M059J (cell line): Measurements from ENCODE around the gene RDM1. TPM values are rescaled to one million over a fixed set of nuclear protein-coding genes. Genes with fewer than 3 reads are reported as not detected.

Source experiments
- DNase-seq: peaks from one replicate; pipeline ENCODE4 v3.0.0-alpha.2; 2012; ENCODE audit warnings: low read depth
- total RNA-seq: library from RNA; depleted of rRNA; stranded (reverse); fragments of >200 nt; shearing (Covaris generic); gene quantifications from 2 replicates; pipeline ENCODE4 v1.2.3, GENCODE V29; 2014

Gene RDM1
- total RNA-seq, 1 experiment from 2014 or later = 4.9 TPM

- peak; percentile 65 for DNase-seq
Observed at GRCh38 chr17:35934760-35935159, 4.2 kb upstream of the RDM1 start.

- DNase-seq = peak; percentile 30
Observed at GRCh38 chr17:35932586-35932985, 2.0 kb upstream of the RDM1 start.

- peak; percentile 77 for DNase-seq
Observed at GRCh38 chr17:35931794-35932425, 1.3 kb upstream of the RDM1 start.

- DNase-seq = no peak
Observed at GRCh38 chr17:35927714-35928113, 2.9 kb downstream of the RDM1 start.

- no peak for DNase-seq
Observed at GRCh38 chr17:35923609-35924114, 6.9 kb downstream of the RDM1 start.

GRCh38 chr17:35920229-35920628, 10.3 kb downstream of the RDM1 start:
- no peak for DNase-seq

GRCh38 chr17:35918665-35919064, 11.9 kb downstream of the RDM1 start:
- DNase-seq = no peak

- no peak for DNase-seq
Observed at GRCh38 chr17:35917519-35918213, 12.9 kb downstream of the RDM1 start.

GRCh38 chr17:35915153-35915964, 15.2 kb downstream of the RDM1 start:
- no peak for DNase-seq

GRCh38 chr17:35914354-35914753, 16.2 kb downstream of the RDM1 start:
- no peak for DNase-seq

GRCh38 chr17:35913609-35914008, 17.0 kb downstream of the RDM1 start:
- DNase-seq = no peak

GRCh38 chr17:35912942-35913341, 17.6 kb downstream of the RDM1 start:
- no peak for DNase-seq

GRCh38 chr17:35912339-35912912, 18.1 kb downstream of the RDM1 start:
- DNase-seq = no peak

GRCh38 chr17:35909408-35909807, 21.2 kb downstream of the RDM1 start:
- DNase-seq = no peak

GRCh38 chr17:35907691-35908090, 22.9 kb downstream of the RDM1 start:
- DNase-seq = no peak

- DNase-seq = no peak
Observed at GRCh38 chr17:35906926-35907637, 23.5 kb downstream of the RDM1 start.

GRCh38 chr17:35906191-35906925, 24.2 kb downstream of the RDM1 start:
- DNase-seq = peak; percentile 28

- DNase-seq = no peak
Observed at GRCh38 chr17:35903451-35903850, 27.1 kb downstream of the RDM1 start.

- DNase-seq = no peak
Observed at GRCh38 chr17:35901631-35902175, 28.9 kb downstream of the RDM1 start.

- DNase-seq = peak; percentile 29
Observed at GRCh38 chr17:35900708-35901480, 29.7 kb downstream of the RDM1 start.
